ENCODE data around the gene NPRL2. TPM values are rescaled to one million over a fixed set of nuclear protein-coding genes. Genes with fewer than 3 reads are reported as not detected.

Gene NPRL2
- total RNA-seq, 1 donor from 2014 or later, result 17.3 TPM

GRCh38 chr3:50327943-50328691 lies 22.5 kb downstream of the NPRL2 start, which contains the start of gene TUSC2:
TUSC2 (minus strand) TSS chr3:50328223; CDS start chr3:50328099, 124 bp downstream.
- DNase-seq (ENCODE audit: low spot score), result peak; percentile 98

DNA sequence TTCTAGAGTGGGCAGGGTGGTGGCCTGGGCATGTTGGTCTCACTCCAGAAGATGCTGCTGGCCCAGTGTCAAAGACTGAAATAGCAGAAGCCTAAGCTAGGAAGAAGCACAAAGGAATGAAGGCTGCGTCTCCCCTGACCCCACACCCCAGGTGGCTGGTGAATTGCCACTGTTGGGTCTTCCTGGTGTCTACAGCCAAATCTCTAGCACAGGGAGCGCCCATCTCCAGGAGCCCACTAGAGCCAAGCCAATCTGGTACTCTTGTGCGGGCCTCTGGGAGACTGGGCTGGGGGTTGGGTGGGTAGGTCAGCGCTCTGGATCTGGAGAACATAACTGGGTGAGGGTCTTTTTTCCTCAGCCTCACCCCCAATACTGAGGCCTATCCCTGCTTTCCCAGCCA lies 23.4 kb downstream of the NPRL2 start:
- no peak for DNase-seq (ENCODE audit: low spot score)

DNA sequence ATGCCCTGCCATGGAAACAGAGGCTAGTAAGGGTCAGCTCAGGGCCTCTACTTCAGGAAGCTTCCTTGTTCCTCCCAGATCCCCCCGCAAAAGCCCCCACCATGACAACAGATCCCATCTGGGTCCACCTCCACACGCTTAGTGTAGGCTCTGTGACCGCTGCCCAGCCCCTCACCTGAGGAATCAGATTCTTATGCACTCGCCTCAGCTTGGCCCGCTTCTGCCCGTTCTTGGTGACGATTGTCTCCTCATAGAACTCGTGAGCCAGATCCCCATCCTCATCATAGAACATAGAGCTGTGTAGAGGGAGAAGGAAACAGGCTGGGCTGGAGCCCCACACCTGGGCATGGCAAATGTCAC lies 24.4 kb downstream of the NPRL2 start:
- DNase-seq (ENCODE audit: low spot score), result no peak

- DNase-seq (ENCODE audit: low spot score), result no peak
Observed at GRCh38 chr3:50325497-50326181, 24.9 kb downstream of the NPRL2 start.

GRCh38 chr3:50325113-50325480 lies 25.5 kb downstream of the NPRL2 start:
- DNase-seq (ENCODE audit: low spot score), result no peak

DNA sequence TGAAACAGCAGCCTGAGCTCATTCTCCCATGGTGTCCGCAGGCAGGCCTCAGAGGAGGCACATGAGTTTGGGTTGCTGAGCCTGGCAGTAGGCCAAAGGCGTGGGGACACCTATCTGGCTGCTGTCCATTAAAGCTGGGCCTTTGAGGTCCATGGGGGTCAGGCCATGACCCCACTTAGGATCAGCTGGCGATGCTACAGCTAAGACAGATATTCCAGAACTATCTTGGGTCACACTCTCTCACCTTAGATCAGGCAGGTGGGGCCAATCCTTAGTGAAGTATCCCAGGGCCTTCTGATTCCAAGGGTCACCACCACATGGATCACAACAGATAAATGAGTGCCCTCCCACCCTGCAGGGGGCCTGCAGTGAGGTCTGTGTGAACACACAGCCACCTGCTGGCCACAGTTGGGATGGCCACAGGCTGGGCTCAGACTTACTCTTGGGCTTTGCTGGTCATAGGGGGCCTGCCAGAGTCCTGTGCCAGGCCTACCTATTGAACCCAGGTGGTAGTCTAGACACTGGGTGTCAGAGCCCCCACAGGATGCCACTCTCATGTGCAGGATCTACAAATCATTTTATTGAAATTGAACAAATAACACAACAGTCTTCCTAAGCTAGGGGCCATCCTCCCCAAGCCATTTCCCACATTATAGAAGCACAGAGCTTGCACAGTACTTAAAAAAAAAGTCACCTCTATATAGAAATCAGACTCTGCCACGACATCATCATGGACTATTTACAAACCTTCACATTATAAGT lies 26.0 kb downstream of the NPRL2 start:
- DNase-seq (ENCODE audit: low spot score), result no peak

DNA sequence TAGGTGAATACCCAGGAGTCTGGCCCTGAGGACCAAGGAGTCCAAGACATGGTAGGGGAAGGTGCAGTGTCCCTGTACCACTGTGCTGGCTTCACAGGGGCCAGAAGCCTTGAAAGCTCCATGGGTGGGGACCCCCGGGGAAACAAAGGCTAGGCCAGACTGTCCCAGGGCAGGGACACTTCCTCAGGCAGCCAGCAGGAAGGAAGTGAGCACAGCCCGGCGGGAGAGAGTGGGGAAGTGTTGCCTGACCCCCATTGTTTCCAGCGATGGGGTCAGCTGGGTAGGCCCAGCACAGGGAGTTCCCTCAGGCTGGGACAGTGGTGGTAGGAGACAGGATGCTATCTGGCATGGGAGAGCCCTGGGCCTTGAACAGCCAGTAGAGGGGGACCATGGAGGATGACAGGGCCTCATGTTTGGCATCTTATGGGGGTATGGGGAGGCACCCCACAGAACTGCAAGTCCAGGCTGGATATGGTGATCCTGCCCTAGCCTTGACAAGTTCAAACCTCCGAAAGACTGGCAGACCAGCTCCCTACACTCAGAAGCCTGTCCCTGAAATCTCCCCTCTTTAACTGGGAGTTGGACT lies 26.9 kb downstream of the NPRL2 start:
- DNase-seq (ENCODE audit: low spot score), result no peak

GRCh38 chr3:50323092-50323600 lies 27.4 kb downstream of the NPRL2 start:
- no peak for DNase-seq (ENCODE audit: low spot score)

DNA sequence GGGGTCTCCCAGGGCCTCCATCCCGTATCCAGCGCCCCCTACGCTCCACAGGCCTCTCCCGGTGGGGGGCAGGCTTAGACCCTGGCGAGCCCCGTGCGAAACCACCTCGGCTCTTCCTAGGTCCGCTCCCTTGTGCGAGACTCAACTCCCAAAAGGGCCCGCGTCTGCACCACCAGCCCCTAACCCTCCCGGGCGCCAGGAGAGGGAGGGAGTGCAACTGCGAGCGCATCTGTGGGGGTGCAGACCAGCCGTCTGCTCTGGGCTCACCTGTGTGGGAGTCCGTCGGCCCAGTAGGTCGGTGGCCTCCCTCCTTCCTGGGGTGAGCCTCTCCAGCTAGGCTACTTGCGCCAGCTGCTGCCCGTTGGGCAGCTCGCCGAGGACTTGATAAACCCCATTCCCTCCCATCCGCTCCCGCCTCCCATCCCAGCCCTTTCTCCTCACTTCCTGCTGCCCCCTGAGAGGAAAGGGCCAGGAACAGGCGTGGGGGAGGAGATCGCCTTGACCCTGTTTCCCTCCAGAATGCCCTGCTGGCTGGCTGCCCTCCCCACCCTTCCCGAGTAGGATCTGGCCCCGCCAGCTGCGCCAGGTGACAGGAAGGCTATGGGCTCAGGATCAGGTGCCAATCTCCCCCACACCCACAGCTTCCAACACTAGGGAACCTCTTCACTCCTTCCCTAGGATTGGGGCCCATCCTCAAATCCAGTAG lies 28.0 kb downstream of the NPRL2 start, which contains the start of gene HYAL2:
Gene HYAL2, minus strand, starts transcription at position 360 of the 706 bp plus-strand sequence. CDS start 2,256 bp downstream, outside the sequence.
- no peak for DNase-seq (ENCODE audit: low spot score)

- DNase-seq (ENCODE audit: low spot score), result no peak
Observed at GRCh38 chr3:50322115-50322385, 28.5 kb downstream of the NPRL2 start.

DNA sequence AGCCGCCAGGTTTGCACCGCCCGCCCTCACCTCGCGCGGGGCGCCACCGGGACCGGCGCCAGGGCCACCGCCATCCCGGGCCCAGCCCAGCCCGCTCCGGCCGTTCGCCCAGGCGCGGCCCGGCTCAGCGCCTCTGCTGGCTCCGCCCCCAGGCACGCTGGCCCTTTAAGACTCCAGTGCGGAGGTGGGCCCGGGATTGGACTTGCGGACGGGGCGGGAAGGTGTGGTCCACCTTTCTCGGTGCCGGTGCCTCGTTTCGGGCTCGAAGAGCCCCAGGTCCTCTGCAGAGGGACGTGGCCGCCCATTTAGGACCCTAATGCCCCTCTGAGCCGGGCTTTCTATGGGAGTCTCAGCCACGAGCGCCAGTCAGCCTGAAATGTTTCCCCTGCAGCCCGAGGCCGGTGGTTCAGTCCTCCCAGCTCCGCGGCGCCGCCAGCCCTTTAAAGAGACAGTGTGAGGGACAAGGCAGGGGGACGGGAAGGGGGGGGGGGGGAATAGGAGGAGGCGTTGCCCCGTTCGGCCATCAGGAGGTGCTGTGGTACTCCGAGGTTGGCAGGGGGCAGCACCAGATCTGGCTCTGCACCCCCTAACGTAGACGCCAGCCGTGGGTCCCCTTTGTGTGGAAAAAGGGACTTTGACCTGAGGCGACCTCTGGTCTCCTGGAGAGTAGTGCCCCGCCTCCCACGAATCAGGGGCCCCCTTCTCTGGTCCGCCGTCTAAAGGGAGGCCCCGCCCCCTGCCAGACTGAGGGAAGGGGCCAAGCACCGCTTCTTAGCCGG lies 29.1 kb downstream of the NPRL2 start:
- peak; percentile 96 for DNase-seq (ENCODE audit: low spot score)

- DNase-seq (ENCODE audit: low spot score), result no peak
Observed at GRCh38 chr3:50320853-50321335, 29.7 kb downstream of the NPRL2 start.

GRCh38 chr3:50319894-50320625 lies 30.5 kb downstream of the NPRL2 start:
- DNase-seq (ENCODE audit: low spot score), result no peak

DNA sequence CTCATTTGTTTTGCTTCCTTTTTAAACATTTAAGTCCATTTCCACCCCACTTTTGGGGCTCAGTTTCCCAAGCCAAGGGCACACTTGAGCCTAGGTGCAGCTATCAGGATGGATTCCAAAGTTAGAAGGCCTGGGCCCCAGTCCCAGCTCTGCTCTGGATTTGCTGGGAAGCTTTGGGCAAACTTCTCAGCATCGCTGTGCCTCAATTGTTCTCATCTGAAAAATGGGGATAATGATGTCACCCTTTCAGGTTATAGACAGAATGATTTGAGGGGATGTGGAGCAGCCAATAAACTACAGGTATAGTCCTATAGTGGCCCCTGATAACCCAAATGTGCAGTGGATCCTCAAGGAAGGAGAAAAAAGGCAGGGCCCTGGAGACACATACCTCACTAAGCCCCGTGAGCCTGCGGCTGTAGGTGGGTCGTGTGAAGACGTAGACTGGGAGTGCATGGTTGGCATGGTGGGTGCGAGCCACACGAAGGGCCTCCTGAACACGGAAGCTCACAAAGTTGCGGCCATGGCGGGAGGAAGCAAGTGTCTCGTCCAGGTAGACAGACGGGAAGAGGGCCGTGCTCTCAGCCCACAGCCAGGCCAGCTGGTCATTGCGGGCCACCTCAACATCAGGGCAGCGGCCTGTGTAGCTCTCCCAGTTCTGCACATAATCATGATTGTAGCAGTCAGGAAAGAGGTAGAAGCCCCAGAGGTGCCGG lies 31.2 kb downstream of the NPRL2 start:
- DNase-seq (ENCODE audit: low spot score), result no peak

GRCh38 chr3:50318615-50319014 lies 32.0 kb downstream of the NPRL2 start:
- no peak for DNase-seq (ENCODE audit: low spot score)

GRCh38 chr3:50318163-50318562 lies 32.4 kb downstream of the NPRL2 start:
- no peak for DNase-seq (ENCODE audit: low spot score)

DNA sequence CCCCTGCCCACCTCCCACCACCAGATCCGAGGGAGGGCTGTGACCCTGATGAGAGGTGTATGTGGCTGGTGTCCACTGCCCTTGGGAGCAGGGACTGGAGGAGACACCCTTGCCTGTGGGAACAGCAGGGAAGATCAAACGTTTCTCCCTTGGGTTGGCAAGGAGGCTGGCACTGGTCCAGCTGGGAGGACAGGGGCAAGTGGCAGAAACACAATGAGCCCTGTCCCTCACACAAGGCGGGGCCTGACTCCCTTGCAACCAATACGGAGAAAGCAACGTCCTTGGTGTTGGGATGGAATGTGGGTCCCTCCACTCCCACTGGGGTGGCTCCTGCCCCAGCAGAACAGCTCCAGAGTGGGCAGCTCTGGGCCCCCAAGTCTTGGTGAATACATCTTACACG lies 33.3 kb downstream of the NPRL2 start:
- no peak for DNase-seq (ENCODE audit: low spot score)

DNA sequence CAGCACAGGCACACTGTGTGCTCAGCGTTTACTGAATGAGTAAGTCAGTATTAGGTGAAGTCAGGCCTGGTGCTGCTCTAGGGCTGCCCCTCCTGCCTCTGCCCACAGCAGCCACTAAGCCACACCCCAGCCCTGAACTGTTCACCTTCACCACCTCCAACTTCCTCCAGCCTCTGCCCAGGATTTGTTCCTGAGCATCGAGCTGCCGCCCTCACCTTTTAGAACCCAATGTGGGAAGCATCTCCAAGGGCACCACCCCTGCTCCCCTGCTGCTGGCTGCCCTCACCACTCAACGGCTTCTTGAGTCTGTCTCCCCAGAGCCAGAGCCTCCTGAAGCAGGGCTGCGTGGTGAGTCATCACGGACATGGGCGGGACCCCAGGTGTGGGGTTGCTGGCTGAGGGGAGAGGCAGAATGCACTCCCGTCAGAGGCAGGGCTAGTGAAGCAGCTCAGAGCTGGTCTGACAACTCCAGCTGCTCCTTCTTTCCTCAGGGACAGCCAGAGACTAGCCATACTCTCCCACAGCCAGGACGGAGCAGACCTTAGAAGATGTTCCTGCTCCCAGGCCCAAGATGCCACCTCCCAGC lies 33.8 kb downstream of the NPRL2 start:
- no peak for DNase-seq (ENCODE audit: low spot score)
